Hepatocyte (in vitro differentiated cells): Measurements from ENCODE around the gene OR5K1.

Experiments
- EZH2 ChIP-seq: fragments of 200-600 bp; sonication (generic); IDR thresholded peaks from 2 replicates; pipeline ENCODE4 v1.6.1; 2016; ENCODE audit warnings: antibody characterized with exemption, mild to moderate bottlenecking, borderline replicate concordance
- TF ChIP-seq, protein P1 (sequence below): fragments of 200-600 bp; sonication (generic); IDR thresholded peaks from 2 replicates; pipeline ENCODE4 v1.5.1; 2016; ENCODE audit warnings: antibody characterized with exemption, mild to moderate bottlenecking; ENCODE audit not compliant: poor library complexity

GRCh38 chr3:98450372-98450771 lies 12.6 kb upstream of the OR5K1 start:
- no peak for TF ChIP-seq EZH2
- TF ChIP-seq, protein P1, sequence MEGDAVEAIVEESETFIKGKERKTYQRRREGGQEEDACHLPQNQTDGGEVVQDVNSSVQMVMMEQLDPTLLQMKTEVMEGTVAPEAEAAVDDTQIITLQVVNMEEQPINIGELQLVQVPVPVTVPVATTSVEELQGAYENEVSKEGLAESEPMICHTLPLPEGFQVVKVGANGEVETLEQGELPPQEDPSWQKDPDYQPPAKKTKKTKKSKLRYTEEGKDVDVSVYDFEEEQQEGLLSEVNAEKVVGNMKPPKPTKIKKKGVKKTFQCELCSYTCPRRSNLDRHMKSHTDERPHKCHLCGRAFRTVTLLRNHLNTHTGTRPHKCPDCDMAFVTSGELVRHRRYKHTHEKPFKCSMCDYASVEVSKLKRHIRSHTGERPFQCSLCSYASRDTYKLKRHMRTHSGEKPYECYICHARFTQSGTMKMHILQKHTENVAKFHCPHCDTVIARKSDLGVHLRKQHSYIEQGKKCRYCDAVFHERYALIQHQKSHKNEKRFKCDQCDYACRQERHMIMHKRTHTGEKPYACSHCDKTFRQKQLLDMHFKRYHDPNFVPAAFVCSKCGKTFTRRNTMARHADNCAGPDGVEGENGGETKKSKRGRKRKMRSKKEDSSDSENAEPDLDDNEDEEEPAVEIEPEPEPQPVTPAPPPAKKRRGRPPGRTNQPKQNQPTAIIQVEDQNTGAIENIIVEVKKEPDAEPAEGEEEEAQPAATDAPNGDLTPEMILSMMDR: no peak
